ENCODE measurements around the gene GK.
"Not testable (repeated sequence)": the region's sequence is repeated elsewhere in the genome, so short reads cannot be mapped to it uniquely, and the experiment has no call there.

The GK gene

DNA sequence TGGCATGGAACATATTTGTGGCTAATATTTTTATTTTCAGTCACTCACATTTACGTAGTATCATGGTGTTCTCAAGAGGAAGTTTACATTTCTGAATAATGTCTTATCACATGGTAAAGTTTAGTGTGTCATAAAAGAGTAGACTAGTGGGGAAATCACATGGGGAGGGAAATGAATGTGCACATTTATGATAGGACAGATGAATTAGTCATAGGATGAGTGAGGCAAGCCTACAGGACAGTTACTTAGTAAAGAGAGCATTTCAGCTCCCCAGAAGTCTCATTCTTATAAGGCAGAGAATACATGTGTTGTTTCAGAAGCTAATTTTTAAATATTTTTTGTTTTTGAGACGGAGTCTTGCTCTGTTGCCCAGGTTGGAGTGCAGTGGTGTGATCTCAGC is 6.2 kb downstream of the GK start:
- ChIA-PET CTCF (no interaction called here), POLR2A (no interaction called here)
- no peak overlapping the region for H3K4me3 ChIP-seq (ENCODE audit: low read depth, low read length)
- DNase-seq (ENCODE audit: low read depth, low spot score) = peak; percentile 90
- TF ChIP-seq, protein P1, sequence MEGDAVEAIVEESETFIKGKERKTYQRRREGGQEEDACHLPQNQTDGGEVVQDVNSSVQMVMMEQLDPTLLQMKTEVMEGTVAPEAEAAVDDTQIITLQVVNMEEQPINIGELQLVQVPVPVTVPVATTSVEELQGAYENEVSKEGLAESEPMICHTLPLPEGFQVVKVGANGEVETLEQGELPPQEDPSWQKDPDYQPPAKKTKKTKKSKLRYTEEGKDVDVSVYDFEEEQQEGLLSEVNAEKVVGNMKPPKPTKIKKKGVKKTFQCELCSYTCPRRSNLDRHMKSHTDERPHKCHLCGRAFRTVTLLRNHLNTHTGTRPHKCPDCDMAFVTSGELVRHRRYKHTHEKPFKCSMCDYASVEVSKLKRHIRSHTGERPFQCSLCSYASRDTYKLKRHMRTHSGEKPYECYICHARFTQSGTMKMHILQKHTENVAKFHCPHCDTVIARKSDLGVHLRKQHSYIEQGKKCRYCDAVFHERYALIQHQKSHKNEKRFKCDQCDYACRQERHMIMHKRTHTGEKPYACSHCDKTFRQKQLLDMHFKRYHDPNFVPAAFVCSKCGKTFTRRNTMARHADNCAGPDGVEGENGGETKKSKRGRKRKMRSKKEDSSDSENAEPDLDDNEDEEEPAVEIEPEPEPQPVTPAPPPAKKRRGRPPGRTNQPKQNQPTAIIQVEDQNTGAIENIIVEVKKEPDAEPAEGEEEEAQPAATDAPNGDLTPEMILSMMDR (IDR thresholded peaks at IDR 0.05; ENCODE audit: insufficient read depth, low read length, missing control alignments) = no peak

GRCh38 chrX:30661228-30661627 is 8.0 kb downstream of the GK start:
- CTCF ChIA-PET = no interaction called here

GRCh38 chrX:30663322-30663721 is 10.1 kb downstream of the GK start:
- no peak for DNase-seq (ENCODE audit: low read depth, low spot score)
- H3K4me3 ChIP-seq (ENCODE audit: low read depth, low read length) = no peak overlapping the region
- POLR2A ChIA-PET = no interaction called here
- CTCF ChIA-PET = no interaction called here
- TF ChIP-seq, protein P1 (IDR thresholded peaks at IDR 0.05; ENCODE audit: insufficient read depth, low read length, missing control alignments) = no peak

More at GRCh38 chrX:30661228-30661627, 8.0 kb downstream of the GK start:
- DNase-seq (ENCODE audit: low read depth, low spot score) = no peak
- TF ChIP-seq, protein P1 (IDR thresholded peaks at IDR 0.05; ENCODE audit: insufficient read depth, low read length, missing control alignments) = no peak
- POLR2A ChIA-PET = no interaction called here
- H3K4me3 ChIP-seq (ENCODE audit: low read depth, low read length) = no peak overlapping the region

- ChIA-PET POLR2A (no interaction called here), CTCF (no interaction called here)
- no peak for DNase-seq (ENCODE audit: low read depth, low spot score)
- H3K4me3 ChIP-seq (ENCODE audit: low read depth, low read length) = no peak overlapping the region
- TF ChIP-seq, protein P1 (IDR thresholded peaks at IDR 0.05; ENCODE audit: insufficient read depth, low read length, missing control alignments) = no peak
These were observed 12.2 kb downstream of the GK start for GRCh38 chrX:30665471-30665870.

- no peak overlapping the region for H3K4me3 ChIP-seq (ENCODE audit: low read depth, low read length)
- ChIA-PET CTCF (no interaction called here), POLR2A (no interaction called here)
- TF ChIP-seq, protein P1 (IDR thresholded peaks at IDR 0.05; ENCODE audit: insufficient read depth, low read length, missing control alignments) = no peak
- no peak for DNase-seq (ENCODE audit: low read depth, low spot score)
These were observed 12.9 kb downstream of the GK start for GRCh38 chrX:30666094-30666493.

DNA sequence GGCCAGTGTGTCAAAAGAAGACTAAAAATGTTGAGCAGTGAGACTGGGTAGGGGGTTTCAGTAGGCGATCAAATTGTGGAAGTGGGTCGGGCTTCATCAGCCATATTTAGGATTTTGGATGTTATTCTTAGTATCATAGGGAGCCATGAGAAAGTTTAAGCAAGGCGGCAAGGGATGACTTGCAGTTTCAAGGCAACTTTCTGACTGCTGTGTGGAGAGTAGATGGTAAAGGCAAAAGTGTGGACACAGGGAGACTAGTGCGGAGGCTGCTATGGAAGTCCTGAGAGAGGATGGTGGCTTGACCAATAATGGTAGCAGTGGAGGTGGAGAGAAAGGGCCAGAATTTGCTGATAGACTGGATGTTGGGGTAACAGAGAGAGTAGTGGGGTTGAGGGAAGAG is 15.4 kb downstream of the GK start:
- TF ChIP-seq, protein P1 (IDR thresholded peaks at IDR 0.05; ENCODE audit: insufficient read depth, low read length, missing control alignments) = no peak
- DNase-seq (ENCODE audit: low read depth, low spot score) = no peak
- H3K4me3 ChIP-seq (ENCODE audit: low read depth, low read length) = no peak overlapping the region
- ChIA-PET POLR2A (no interaction called here), CTCF (no interaction called here)

GRCh38 chrX:30671189-30671588 is 18.0 kb downstream of the GK start:
- POLR2A ChIA-PET; DNase-seq (ENCODE audit: low read depth, low spot score): not testable (repeated sequence)
- CTCF ChIA-PET = interaction anchor here (0.9 to 1.4 kb wide), 2 partner anchors 14 to 43 kb away, joined by 3 read pairs; no protein-coding TSS in a partner anchor

More at GRCh38 chrX:30671189-30671588, 18.0 kb downstream of the GK start:
- H3K4me3 ChIP-seq (ENCODE audit: low read depth, low read length) = not testable (repeated sequence)

Measured in AG04449 (cell line).